ENCODE results near the gene WIPF3.

WIPF3 gene

DNA sequence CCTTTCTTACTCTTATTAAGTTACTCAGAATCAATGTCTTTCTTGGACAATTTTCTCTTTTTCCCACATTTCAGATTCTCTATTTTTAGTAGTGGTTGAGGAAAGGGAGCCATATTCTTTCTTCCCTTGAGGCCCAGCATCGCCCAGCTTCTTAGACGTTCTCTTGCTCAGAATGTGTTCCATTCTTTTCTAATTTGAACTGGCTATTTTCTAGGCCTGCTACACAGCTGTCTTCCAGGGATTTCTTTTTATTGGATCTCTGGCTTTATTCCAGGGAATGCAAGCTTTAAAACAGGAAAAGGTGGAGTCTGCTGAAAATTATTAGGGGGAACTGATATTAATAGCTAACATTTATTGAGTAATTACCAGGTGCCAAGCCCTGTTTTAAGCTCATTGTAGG lies 58.3 kb downstream of the WIPF3 start:
- TF ChIP-seq, protein P1, sequence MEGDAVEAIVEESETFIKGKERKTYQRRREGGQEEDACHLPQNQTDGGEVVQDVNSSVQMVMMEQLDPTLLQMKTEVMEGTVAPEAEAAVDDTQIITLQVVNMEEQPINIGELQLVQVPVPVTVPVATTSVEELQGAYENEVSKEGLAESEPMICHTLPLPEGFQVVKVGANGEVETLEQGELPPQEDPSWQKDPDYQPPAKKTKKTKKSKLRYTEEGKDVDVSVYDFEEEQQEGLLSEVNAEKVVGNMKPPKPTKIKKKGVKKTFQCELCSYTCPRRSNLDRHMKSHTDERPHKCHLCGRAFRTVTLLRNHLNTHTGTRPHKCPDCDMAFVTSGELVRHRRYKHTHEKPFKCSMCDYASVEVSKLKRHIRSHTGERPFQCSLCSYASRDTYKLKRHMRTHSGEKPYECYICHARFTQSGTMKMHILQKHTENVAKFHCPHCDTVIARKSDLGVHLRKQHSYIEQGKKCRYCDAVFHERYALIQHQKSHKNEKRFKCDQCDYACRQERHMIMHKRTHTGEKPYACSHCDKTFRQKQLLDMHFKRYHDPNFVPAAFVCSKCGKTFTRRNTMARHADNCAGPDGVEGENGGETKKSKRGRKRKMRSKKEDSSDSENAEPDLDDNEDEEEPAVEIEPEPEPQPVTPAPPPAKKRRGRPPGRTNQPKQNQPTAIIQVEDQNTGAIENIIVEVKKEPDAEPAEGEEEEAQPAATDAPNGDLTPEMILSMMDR (IDR thresholded peaks at IDR 0.05; ENCODE audit: extremely low read depth, insufficient read depth, missing control alignments), result no peak
- no peak for DNase-seq (ENCODE audit: low spot score)
- in situ Hi-C loops (cut with MboI; ENCODE audit: low pct_unique_long_range_greater_than_20kb, low sequenced_read_pairs, unreplicated experiment), result no loop called here

DNA sequence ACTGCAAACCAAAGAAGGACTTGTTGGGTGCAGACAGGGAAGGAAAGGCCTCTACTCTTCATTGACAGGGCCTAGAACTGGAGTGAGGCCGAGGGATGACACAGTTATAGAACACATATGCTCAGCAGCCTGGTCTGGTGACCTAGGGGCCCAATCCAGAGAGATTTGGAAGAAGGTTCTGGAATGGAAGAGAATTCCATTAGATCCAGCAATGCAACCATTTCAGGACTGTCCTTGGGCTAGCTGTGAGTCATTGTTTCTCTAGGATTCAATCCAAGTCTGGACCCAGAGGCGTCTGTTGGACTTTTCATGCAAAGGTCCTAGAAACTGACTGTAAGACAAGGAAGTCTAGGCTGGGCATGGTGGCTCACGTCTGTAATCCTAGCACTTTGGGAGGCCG lies 59.2 kb downstream of the WIPF3 start:
- DNase-seq (ENCODE audit: low spot score), result no peak
- TF ChIP-seq, protein P1 (IDR thresholded peaks at IDR 0.05; ENCODE audit: extremely low read depth, insufficient read depth, missing control alignments), result no peak
- in situ Hi-C loops (cut with MboI; ENCODE audit: low pct_unique_long_range_greater_than_20kb, low sequenced_read_pairs, unreplicated experiment), result no loop called here

DNA sequence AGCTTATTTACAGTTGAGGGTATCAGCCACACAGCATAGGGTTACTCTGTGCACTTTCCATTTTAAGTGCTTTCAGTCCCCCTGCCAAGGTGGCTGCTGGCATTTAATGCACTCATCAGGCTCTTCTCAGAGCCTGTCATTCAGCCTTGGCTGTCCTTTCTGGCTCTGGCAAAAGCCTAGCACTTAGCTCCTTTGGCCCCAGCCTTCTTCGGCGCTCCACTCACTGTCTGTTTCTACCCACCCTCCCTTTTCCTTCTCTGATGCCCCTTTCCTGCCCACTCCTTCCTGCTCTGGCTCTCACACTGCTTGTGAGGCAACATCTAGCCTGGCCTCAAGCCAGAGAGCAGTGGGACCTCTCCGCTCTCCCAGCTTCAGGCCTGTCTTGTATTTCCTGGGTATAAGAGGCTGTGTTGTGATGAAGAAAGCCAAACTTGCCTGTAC lies 60.2 kb downstream of the WIPF3 start:
- in situ Hi-C loops (cut with MboI; ENCODE audit: low pct_unique_long_range_greater_than_20kb, low sequenced_read_pairs, unreplicated experiment), result no loop called here
- DNase-seq (ENCODE audit: low spot score), result no peak

DNA sequence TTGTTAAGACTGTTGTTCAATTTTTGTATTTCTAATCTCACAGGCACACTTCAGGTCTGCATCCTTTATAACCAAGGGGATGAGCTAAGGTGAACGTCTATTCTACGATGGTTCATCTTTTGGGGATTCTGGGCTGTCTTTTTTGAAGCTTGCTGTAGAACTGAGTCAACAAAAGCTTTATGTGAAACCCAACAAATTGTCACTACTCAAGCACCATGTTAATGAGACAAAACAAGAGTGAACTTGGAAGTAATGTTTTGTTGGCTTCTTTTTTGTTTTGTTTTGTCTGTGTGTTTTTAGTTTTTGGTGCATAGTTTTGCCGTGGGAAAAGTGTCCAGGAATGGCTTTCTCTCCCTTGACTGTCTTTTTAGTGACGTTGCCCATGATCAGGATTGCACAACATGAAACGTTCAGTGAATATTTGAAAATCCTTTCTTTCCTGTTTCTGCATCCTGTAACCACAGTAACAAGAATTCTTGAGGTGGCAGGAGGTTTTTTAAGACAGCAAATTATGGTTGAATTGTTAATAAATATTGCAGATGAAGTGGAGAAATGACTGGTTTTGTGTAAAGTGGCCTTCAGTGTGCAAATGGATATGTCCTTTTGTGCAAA lies 65.6 kb downstream of the WIPF3 start:
- TF ChIP-seq, protein P1 (IDR thresholded peaks at IDR 0.05; ENCODE audit: extremely low read depth, insufficient read depth, missing control alignments), result no peak
- no peak for DNase-seq (ENCODE audit: low spot score)
- in situ Hi-C loops (cut with MboI; ENCODE audit: low pct_unique_long_range_greater_than_20kb, low sequenced_read_pairs, unreplicated experiment), result no loop called here

More for the DNA sequence above, 60.2 kb downstream of the WIPF3 start:
- TF ChIP-seq, protein P1 (IDR thresholded peaks at IDR 0.05; ENCODE audit: extremely low read depth, insufficient read depth, missing control alignments), result no peak

DNA sequence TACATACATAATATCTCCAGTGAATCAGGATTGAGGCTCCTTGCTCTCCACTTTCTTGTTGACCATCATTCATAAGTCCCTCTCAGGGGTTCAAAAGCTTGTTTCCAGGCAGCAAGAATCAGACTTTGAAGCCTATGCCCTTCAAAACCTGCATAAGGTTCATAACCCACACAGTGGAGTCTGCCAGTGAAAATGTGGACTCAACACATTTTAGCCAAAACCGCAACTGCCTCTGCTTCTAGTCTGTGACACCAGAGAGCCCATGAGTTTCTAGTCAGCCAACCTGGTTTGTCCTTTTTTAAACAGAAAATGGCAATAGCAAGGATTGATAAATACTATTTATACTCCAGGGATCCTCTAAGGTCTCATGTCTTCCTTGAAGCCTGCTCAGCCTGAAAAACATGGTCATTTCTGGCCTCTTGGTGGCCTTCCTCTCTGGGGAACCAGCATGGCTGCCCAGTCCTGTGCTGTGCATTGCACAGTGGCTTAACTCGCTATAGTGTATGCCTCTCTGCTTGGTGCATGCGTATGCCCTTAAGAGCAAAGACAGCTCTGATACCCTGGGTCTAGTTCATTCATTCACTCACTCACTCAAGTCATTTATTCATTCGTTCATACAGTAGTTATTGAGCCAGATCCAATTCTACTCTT lies 67.5 kb downstream of the WIPF3 start:
- DNase-seq (ENCODE audit: low spot score), result no peak
- TF ChIP-seq, protein P1 (IDR thresholded peaks at IDR 0.05; ENCODE audit: extremely low read depth, insufficient read depth, missing control alignments), result no peak
- in situ Hi-C loops (cut with MboI; ENCODE audit: low pct_unique_long_range_greater_than_20kb, low sequenced_read_pairs, unreplicated experiment), result no loop called here

DNA sequence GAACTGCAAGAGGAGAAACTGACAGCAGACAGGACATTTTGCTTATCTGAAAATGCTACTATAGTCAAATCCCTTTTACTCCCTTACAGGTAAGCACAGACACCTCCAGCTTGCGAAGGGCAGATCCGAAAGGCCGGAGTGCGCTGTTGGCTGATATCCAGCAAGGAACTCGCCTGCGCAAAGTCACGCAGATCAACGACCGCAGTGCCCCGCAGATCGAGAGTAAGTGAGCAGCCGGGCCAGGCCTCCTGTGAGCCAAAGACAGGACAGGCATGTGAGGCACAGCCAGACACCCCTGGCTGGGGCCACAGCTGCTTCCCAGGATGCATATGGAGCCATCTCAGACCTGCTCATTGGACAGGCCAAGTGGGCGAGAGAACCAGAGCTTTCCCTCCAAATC lies 69.4 kb downstream of the WIPF3 start:
- in situ Hi-C loops (cut with MboI; ENCODE audit: low pct_unique_long_range_greater_than_20kb, low sequenced_read_pairs, unreplicated experiment), result no loop called here
- DNase-seq (ENCODE audit: low spot score), result no peak
- TF ChIP-seq, protein P1 (IDR thresholded peaks at IDR 0.05; ENCODE audit: extremely low read depth, insufficient read depth, missing control alignments), result no peak
